ENCODE results near the gene LONRF3.
"Not testable (repeated sequence)": the region's sequence is repeated elsewhere in the genome, so short reads cannot be mapped to it uniquely, and the experiment has no call there.

Gene LONRF3

DNA sequence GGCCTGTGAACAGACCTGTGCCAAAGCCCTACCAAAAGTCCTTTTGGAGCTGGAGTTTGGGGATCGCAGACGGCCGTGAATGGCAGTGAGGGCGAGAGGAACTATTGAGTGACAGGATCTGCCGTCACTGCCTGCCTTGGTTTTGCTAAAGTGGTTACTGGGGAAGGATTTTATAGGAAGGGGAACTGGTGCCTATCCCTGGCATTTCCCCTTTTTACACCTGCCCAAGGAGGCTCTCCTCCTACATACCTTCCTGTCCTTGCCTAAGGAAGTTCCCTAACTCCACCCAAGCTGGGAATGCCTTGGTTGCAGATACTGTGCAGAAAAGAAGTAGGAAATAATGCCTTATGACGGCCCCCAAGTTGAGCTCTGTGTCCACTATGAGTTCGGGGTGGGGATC, 14.5 kb downstream of the LONRF3 start:
- DNase-seq = no peak

DNA sequence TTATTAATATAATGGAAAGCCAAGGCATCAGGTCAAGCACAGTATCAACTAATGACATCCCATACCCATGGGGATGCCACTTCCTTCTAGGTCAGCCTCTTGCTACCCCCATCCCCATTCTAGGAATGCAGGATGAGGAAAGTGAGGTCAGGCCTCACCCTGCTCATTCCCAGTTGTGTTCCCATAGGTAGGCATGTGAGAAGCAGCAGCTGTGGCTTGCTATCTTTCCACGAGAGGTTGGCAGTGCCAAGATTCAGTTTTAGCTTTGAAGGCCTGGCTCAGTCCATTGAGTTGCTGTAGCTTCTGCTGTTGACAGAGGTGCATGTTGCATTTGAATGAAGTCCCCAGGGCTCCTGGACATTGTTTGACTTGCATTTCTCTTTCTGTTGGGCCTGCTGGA, 15.5 kb downstream of the LONRF3 start:
- DNase-seq = no peak

DNA sequence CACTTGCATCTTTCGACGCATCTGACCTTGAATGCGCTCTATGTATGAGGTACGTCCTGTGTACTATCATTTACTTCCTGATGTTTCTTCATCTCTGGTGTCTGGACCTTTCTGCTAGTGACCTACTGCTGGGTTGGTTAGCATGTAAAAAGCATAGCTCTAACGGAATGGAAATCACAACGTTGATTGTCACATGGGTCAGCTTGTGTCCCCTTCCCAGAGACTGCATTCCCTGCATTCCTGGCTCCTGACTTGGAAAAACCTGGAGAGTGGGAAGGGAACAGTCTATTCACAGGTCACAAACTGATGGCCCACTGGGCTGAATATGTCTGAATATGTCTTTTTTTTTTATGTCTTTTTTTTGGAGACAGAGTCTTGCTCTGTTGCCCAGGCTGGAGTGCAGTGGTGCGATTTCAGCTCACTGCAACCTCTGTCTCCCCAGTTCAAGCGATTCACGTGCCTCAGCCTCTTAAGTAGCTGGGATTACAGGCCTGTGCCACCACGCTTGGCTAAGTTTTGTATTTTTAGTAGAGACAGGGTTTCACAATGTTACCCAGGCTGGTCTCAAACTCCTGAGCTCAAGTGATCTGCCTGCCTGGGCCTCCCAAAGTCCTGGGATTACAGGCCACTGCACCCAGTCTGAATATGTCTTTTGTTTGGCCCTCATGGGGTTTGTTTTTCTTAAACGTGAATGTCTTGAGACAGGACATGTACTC, 16.3 kb downstream of the LONRF3 start:
- no peak for DNase-seq

DNA sequence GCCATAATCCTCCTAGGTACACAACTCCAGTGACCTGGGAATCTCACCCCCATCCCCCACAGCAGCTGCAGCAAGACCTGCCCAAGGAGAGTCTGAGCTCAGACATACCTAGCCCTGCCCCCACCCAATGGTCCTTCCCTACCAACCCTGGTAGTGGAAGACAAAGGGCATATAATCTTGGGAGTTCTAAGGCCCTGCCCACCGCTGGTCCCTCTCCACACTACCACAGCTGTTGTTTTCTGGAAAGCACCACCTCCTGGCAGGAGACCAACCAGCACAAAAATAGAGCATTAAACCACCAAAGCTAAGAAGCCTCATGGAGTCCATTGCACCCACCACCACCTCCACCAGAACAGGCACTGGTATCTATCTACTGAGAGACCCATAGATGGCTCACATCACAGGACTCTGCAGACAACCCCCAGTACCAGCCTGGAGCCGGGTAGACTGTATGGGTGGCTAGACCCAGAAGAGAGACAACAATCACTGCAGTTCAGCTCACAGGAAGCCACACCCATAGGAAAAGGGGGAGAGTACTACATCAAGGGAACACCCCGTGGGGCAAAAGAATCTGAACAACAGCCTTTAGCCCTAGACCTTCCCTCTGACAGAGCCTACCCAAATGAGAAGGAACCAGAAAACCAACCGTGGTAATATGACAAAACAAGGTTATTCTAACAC, 18.2 kb downstream of the LONRF3 start:
- not testable (repeated sequence) for DNase-seq

DNA sequence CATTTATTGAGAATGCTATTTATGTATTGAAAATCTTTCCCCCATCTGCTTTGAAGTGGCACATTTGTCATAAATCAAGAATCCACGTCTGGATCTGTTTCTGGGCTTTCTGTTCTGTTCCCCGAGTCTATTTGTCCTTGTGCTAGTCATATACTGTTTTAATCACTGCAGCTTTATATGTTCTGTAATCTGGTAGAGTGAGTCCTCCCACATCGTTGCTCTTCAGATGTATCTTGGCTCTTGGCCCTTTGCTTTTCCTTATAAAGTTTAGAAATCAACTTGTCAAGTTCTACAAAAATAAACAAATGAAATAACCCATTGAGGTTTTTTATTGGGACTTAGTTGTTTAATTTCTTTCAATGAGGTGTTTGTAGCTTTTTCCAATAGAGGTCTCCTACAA, 29.0 kb downstream of the LONRF3 start:
- no peak for DNase-seq

DNA sequence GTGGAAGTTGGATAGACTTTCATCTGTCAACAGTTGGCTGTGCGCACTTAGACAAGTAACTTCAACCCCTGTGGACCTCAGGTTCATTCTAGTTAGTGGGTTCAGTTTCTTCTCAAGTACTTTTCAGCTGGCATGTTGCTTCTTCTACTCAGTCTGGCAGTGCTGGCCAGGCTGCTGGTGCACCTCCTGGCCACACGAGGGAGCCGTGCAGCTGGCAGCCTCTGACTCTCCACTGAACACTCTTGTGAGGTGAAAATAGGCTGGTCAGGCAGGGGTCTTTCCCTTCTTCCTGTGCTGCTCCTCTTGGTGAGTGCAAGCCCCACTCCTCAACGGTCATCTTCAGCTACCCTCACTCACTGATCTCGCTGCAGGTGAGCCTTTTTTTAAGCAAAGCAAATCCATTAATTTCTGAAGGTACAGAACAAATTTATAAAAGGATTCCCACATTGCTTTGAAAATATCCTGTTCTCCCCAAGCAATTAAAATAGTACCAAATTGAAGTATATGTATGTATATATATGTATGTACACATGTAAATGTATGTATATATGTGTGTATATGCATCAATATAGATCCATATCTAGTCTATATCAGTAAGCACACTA, 30.6 kb downstream of the LONRF3 start:
- DNase-seq = no peak

DNA sequence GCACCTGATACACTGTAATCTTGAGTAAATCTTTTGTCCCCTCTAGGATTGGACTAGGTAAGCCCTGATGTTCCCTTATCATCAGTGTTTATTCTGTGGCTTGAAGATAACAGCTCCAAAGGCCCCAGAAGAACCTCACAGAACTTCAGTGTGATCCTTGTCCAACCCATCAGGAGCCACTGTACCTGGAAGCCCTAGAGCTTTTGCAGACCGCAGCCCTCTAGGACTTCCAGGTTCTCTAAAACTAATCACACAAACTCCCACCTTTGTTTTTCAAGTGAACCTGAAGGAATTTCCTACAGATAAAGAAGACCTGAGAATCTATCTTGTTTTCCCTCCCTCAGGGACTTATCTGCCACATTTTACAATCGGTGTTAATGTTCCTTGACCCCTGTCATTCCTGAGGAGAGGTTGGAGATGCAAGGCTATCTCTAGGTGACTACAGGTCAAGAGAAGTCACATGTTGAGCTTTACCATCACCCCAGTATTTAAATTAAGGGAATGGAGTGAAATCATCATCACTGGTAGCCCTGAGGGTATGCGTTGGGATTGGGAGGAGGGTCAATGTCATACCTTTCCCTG, 32.9 kb downstream of the LONRF3 start:
- DNase-seq = no peak

DNA sequence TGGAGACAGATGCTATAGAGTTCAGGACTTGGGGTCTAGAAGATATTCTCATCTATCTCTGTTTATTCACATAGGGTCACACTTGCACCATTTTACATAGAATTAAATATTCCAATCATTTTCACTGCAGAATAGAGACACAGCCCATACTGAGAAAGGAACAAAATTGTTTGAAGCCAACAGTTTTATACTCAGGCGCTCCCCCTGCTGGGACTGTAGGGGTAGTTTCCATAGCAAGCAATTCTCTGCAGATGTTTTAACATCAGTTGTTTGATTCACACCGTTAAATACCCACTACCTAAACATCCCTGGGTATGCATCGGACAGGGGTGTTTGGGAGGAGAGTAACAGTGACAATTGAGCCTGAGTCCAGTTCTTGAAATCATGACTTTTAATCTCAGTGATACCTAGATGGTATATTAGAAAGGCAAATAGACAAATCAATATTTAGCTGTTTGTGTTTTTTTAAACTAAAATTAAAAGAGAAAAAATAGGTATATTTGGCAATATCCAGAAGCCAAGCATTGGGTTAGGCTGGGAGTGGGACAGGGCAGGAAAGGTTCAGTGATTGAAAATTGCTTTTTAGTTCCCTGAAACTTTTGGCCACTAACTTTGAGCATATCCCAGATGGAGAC, 33.8 kb downstream of the LONRF3 start:
- DNase-seq = peak; percentile 52

DNA sequence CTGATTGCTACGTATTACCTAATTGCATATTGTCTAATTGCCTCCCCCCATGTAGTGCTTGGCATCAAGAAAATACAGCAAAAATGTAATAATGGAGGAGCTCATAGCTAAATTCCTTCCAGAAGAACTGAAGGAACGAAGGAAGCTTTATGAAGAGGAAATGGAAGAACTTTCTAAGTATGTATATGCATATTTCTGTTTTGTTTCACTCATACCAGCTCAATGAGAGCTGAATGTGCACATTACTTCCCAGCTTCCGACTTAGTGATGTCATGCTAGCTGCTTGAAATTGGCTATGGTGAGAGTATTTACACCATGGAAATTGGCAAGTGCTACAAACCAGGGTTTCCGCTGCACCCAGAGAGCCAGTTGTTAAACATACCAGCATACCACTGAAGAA, 34.7 kb downstream of the LONRF3 start:
- DNase-seq = no peak

DNA sequence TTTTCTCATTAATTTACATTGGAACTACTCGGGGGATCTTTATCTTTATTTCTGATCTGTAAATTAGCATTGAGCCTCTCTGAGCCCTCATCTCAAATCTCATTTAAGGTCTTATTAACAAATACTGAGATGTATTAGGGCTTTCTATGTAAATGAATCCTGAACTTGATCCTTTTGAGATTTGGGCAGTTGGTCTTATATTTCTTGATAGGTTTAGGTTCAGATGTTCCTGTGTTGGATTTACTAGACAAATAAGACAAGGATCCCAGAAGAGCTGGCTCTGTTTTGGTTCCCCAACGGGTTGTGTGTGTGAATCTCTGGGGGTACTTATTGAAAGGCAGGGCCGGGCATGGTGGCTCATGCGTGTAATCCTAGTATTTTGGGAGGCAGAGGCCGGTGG, 36.1 kb downstream of the LONRF3 start:
- DNase-seq = no peak

DNA sequence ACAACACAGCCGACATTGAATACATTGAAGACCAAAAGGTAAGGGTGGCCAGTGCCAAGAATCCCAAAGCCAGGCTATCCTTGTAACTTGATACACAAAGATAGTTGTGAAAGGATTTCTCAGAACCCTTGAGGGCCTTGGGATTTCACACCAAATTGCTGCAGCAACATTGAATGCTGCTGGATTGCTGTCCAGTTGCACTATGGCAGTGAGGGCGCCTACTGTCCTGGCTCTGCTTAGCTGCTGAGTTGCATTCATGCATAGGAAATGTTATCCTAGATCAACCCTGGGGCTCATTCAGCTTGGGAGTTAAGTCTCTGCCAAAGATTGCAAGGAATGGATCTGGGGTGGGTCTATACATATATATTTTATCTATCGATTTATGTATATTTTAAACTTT, 38.7 kb downstream of the LONRF3 start:
- no peak for DNase-seq

DNA sequence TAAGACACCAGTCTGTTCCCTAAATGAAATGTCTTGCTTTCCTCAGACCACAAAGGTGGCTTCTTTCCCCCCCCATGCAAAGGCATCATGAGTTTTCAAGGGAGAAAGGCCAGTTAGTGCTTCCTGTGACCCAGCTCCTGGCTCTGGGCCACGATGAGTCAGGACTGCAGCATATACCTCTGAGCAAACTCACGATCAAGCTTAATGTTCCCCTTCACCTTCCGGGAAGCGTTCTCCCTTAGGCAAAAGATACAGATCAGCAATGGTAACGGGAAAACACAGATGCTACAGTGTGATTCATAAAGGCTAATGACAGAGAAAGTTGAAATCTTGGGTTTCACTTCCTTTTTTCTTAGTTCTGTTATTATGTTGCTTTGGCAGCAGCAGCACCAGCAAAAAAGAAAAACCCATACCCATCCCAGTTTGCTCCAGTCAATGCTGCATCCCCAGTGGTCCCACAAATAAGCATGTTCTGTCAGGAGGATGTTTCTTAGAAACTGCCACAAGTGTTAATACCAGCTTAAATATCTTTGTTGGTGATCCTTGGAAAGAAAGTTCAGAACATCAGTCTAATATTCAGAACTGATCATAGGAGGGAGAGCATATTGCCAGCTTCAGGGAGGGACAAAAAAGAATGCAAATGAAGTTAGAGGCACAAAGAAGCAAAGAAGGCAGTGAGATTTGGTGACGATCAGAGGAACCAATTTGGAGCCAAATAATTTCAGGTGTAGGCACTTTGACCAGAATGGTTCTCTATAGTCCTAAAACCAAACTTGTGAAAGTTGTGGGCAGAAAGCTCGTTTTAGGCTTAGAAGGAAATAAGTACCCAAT, 41.2 kb downstream of the LONRF3 start:
- no peak for DNase-seq

DNA sequence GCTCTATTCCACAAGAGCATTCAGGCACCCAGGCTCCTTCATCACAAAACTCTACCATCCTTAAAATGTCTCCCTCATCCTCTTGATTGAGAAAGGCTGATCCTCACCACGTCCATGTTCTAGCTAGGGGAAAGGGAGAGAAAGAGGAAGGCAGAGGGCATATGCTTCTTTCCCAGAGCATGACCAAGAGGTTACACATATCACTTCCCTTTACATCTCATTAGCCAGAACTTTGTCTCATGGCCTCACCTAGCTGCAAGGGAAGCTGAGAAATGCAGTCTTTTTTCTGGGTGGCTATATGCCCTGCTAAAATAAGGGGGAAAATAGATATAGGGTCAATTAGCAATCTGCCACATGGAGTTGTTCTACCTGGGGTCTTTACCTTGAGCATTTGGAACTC, 42.7 kb downstream of the LONRF3 start:
- no peak for DNase-seq

DNA sequence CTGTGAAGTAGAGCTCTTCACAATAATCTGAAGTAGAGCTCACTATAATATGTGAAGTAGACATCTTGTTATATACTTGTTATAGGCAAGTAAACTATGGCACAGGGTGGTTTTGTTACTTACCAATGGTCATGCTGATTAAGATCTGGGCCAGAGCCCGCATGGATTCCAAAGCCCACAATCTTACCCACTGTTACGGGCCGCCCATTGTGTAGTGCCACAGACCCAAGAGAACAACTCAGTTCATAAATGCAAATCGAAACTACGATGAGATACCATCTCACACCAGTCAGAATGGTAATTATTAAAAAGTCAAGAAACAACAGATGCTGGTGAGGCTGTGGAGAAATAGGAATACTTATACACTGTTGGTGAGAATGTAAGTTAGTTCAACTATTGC, 51.5 kb downstream of the LONRF3 start:
- no peak for DNase-seq

DNA sequence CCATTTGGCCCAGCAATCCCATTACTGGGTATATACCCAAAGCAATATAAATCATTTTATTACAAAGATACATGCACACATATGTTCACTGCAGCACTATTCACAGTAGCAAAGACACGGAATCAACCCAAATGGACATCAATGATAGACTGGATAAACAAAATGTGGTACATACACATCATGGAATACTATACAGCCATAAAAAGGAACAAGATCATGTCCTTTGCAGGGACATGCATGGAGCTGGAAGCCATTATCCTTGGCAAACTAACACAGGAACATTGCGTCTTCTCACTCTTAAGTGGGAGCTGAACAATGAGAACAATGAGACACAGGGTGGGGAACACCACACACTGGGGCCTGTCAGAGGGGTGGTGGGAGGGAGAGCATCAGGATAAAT, 51.9 kb downstream of the LONRF3 start:
- DNase-seq = not testable (repeated sequence)

DNA sequence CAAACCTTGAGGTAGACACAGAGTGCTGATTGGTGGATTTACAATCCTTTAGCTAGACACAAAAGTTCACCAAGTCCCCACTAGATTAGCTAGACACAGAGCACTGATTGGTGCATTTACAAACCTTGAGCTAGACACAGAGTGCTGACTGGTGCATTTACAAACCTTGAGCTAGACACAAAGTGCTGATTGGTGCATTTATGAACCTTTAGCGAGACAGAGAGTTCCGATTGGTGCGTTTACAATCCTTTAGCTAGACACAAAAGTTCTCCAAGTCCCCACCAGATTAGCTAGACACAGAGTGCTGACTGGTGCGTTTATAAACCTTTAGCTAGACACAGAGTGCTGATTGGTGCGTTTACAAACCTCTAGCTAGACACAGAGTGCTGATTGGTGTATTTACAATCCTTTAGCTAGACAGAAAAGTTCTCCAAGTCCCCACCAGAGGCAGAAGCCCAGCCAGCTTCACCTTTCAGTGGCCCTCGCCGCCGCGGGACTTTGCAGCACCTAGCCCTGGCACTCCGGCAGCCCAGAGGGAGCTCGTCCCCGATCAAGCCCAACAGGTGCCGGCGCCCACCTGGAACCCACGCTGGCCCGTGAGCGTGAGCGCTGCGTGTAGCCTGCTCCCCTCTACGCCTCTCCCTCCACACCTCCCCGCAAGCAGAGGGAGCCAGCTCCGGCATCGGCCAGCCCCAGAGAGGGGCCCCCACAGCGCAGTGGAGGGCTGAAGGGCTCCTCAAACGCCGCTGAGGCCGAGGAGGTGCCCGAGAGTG, 53.7 kb downstream of the LONRF3 start:
- not testable (repeated sequence) for DNase-seq

DNA sequence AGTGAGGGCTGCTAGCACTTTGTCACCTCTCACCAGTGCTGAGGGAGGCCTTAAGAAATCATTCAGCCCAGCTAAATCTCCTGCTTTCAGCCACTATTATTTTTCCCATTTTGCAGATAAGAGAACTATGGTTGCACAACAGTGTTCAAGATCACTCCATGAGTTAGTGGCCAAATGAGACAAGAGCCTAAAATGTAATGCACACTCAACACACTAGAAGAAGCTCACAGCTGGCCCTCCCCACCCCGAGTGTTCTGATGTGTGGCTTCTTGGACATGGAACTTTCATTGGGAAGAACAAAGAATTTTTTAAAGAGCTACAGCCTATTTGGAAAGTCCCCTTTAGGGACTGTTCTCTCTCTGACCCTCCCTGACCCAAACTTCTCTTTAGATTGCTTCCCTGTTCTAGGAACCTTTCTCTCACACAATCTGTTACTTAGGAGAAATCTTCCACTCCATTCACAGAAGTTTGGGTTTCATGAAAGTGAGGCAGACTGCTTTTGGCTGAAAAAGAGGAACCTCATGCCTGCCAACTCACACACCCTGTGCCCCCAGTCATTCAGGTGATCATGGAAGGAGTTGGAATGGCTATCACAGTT, 54.4 kb downstream of the LONRF3 start:
- DNase-seq = no peak

DNA sequence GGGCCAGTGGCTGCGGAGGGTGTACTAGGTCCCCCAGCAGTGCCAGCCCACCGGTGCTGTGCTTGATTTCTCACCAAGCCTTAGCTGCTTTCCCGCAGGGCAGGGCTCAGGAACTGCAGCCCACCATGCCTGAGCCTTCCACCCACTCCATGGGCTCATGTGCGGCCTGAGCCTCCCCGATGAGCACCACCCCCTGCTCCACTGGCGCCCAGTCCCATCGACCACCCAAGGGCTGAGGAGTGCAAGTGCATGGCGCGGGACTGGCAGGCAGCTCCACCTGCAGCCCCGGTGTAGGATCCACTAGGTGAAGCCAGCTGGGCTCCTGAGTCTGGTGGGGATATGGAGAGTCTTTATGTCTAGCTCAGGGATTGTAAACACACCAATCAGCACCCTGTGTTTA, 55.2 kb downstream of the LONRF3 start:
- not testable (repeated sequence) for DNase-seq

DNA sequence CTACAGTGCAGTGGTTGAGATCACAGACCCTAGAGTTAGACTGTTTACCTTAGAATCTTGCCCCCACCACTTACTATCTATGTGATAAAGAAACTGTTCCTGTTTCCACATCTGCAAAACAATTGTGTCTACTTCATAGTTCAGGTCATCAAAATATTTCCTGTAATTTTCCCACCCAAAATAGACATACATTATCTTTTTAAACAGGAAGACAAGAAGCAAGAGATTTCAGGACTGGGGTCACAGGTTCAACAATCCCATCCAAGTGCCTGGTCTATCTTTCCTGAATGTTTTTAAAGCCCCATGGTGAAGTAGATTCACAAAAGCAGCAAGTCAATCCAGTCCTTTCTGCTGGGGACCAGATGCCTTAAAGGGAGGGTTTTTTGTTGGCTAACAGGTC, 56.6 kb downstream of the LONRF3 start:
- DNase-seq = no peak

DNA sequence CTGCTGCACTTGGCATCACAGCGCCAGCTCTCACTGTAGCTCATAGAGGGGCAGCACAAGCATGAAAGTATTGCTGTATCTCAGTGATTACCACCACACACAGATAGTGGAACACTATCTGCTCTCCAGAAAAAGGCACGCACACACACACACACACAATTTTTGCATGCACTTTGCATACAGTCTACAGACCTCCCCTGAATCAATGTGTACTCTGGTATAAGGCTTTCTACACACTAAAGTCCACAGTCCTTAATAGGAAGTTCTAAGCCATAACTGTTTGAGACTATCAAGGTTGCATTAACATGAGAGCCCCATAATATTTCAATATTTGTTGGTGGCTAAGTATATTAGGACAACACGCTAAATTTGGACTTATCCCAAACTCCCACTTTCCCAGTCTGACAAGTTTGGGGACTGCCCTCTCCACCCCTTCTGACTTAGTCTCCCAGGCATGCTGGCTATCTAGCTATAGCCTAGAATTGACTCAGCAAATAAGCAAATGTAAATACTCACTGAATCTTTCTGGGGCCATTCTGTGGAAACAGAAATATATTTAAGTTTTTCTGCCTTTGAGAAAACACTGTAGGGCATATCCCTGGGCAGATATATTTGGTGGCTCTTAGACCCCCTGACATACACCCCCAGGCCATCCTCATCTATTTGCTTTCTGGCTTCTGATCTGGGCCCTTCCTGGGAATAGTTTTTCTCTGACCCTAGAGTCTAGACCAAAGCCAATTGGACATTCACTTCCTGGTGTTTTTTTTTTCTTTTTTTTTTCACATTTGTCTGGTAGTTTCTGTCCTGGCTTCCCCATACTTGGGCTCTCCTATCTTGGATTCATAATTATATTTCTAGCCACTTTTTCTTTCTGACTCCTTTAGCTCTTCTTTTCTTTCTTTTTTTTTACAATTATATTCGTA, 62.0 kb downstream of the LONRF3 start:
- no peak for DNase-seq
